Skin epidermis (tissue), 12 donors: Measurements from ENCODE around the gene KBTBD12.
"Not testable (repeated sequence)": the region's sequence is repeated elsewhere in the genome, so short reads cannot be mapped to it uniquely, and the experiment has no call there.

ENCODE experiments used
- H3K27ac ChIP-seq, 21 experiments: fragments of 200-600 bp; sonication (generic) in 11 of 21; one replicate each; pipeline ENCODE4 v1.5.0; 2020; ENCODE audit warnings: mild to moderate bottlenecking in 3 of 21, inconsistent platforms in 2 of 21, moderate library complexity in 2 of 21
- H3K4me3 ChIP-seq, 7 experiments: fragments of 200-600 bp; sonication (generic) in 2 of 7; one replicate each; pipeline ENCODE4 v1.5.0; 2020; ENCODE audit warnings: inconsistent platforms in 2 of 7, mild to moderate bottlenecking in 2 of 7, moderate library complexity in 1 of 7

KBTBD12 gene, protein sequence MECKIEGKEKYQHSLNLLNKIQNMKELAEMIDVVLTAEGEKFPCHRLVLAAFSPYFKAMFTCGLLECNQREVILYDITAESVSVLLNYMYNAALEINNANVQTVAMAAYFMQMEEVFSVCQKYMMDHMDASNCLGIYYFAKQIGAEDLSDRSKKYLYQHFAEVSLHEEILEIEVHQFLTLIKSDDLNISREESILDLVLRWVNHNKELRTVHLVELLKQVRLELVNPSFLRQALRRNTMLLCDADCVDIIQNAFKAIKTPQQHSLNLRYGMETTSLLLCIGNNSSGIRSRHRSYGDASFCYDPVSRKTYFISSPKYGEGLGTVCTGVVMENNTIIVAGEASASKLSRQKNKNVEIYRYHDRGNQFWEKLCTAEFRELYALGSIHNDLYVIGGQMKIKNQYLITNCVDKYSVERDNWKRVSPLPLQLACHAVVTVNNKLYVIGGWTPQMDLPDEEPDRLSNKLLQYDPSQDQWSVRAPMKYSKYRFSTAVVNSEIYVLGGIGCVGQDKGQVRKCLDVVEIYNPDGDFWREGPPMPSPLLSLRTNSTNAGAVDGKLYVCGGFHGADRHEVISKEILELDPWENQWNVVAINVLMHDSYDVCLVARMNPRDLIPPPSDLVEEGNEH

DNA sequence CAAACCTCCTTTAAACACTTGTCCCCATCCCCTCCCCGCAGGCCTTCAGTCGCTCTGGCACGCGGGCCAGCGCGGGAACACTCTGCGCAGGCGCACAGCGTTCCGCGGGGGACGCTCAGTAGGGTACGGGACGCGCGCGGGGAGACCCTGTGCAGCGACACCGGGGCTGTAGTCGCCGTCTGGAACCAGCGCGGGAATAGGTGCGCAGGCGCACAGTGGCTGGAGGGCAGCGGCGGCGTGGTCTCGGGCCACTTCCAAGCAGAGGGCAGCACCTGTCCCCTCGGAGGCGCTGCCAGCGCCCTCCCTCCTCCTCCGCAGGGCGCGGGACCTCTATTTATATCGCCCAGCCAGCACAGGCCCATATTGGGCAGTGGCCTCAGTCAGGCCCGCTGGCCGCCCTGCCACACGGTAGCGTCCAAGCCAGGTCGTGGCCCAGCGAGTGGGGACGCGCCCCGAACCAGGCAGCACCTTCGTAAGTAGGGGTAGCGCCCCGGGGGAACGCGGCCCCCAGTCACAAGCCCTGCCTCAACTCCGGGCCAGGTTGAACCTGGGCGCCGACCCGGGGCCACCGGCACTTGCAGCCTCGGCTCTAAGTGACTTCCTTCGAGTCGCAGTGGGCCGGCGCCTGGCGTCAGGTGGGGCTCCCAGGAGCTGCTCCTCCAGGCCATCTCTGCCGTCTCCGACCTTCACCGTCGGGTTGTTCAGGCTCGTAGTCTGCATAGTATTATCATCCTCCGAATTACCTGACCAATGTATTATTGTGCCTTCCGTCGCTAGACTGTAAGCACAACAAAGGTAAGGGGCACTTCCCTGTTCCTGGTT is at the start of gene KBTBD12:
KBTBD12 (plus strand) TSS at position 118 of the 822 bp plus-strand sequence. CDS start 7,830 bp downstream, outside the sequence.
- peak within 1 kb of the TSS in 6 of 7 experiments; percentile 11 to 48 (median 27) for H3K4me3 ChIP-seq
- peak within 1 kb of the TSS in 4 of 21 experiments; percentile 5 to 47 (median 25) for H3K27ac ChIP-seq

DNA sequence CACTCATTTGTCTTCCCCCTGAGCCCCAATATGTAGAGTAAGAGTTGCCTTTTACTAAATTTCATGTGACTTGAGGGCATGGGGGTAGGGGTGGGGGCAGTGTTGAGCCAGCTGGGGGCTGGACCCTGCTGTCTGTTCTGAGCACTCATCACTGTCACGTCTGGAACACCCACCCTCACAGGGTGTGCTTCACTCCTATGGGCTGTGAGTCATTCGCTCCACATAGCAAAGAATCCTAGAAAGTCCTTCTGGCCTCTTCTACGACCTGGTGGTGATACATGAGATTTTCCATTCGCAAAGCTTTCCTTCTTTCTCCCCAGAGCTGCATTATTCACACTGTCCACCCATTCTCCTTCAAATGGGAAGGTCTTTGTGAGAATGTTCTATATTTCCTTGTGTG is 49.1 kb upstream of the KBTBD12 start:
- Histone ChIP-seq H3K4me3 (no peak overlapping the region), H3K27ac (no peak overlapping the region)

DNA sequence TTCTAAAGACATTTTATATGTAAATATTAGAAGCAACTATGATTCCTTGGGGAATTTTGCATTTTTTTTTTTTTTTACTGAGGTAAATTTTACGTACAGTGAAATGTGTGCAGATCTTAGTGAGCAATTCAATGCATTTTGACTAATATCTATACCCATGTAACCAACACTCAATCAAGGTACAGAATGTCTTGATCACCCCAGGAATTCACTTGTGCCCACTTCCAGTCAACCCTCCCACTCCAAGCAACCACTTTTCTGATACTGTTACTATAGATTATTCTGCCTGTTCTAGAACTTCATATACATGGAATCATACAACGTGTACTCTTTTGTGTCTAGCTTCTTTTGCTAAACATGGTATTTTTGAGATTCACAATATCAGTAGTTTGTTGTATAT is 47.6 kb upstream of the KBTBD12 start:
- Histone ChIP-seq H3K27ac (no peak overlapping the region), H3K4me3 (no peak overlapping the region)

DNA sequence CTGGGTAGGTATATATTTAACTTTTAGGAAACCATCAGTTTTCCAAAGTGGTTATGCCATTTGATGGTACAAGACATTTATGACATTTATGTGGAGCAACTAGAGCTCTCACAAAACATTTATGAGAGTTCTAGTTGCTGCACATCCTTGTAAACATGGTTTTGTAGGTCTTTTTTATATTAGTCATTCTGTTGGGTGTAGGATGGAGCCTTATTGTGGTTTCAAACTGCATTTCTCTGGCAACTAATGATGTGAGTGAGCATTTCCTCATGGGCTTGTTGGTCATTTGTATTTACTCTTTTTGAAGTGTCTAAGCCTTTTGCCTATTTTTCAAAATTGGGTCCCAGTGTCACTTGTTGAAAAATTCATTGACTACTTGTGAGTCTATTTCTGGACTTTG is 47.0 kb upstream of the KBTBD12 start:
- Histone ChIP-seq H3K4me3 (no peak overlapping the region), H3K27ac (no peak overlapping the region)

DNA sequence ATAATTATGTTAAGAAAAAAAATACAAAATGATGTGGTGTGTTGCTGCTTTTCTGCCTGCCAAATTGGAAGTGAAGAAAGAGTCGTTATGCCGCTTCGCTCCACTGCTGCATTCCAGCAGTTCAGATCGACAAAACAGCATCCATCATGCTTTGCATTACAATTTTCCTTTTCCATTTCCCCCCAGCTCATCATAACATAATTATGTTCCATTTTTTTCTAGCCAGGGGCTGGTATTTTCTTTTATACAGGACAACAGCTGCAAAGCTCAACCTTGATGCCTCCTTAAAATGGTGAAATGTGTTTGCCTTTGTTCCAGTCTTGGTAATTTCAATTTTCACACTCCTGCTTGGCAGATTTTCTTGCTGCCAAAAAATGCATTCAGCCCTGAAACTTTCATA is 44.9 kb upstream of the KBTBD12 start:
- Histone ChIP-seq H3K27ac (no peak overlapping the region), H3K4me3 (no peak overlapping the region)

DNA sequence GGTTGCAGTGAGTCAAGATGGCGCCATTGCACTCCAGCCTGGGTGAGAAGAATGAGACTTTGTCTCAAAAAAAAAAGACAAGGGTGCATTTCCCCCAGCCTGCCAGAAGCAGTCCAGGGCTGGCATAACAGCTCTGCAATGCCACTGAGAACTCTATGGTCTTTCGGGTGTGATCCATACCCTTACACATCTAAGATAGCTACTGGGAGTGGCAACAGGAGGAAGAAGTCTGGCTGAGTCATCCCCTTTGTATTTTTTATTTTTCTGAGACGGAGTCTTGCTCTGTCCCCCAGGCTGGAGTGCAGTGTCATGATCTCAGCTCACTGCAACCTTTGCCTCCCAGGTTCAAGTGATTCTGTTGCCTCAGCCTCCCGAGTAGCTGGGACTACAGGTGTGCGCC is 40.9 kb upstream of the KBTBD12 start:
- H3K4me3 ChIP-seq, H3K27ac ChIP-seq: not testable (repeated sequence)

DNA sequence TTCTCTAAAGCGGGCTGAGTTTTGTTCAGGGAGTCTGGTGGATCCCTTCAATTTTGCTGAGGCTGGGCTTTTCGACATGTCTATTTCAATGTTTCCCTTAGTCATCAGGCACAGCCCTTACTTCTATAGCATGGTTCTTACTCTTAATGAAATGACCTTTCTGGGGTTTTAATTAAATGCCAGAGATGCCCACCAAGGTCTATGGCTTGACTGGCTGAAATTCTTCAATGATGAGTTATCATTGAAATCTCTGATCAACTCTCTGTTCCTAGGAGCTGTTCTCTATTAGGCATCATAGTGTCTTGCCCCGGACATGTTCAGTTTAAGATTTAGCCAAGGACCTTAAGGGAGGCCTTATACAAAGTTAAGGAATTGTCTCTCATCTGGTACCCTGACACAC is 33.4 kb upstream of the KBTBD12 start:
- Histone ChIP-seq H3K4me3 (no peak overlapping the region), H3K27ac (no peak overlapping the region)

DNA sequence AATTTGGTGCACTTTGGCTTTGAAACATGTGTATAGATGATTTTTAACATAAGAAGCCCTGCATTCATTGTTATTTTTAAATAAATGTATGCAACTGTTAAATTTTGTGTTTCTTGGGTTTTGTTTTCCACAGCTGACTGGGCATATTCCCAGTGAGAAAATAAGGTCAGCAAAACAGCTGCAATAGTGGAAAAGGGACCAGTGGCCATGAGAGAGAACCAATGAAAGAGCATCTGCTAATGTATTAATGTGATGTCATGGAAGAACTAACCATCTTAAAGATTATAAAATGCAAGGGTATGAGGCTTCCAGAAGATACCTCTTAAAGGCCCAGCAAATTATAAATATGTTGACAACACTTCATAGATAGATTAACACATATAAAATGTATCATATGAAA is 31.0 kb upstream of the KBTBD12 start:
- Histone ChIP-seq H3K27ac (no peak overlapping the region), H3K4me3 (no peak overlapping the region)

DNA sequence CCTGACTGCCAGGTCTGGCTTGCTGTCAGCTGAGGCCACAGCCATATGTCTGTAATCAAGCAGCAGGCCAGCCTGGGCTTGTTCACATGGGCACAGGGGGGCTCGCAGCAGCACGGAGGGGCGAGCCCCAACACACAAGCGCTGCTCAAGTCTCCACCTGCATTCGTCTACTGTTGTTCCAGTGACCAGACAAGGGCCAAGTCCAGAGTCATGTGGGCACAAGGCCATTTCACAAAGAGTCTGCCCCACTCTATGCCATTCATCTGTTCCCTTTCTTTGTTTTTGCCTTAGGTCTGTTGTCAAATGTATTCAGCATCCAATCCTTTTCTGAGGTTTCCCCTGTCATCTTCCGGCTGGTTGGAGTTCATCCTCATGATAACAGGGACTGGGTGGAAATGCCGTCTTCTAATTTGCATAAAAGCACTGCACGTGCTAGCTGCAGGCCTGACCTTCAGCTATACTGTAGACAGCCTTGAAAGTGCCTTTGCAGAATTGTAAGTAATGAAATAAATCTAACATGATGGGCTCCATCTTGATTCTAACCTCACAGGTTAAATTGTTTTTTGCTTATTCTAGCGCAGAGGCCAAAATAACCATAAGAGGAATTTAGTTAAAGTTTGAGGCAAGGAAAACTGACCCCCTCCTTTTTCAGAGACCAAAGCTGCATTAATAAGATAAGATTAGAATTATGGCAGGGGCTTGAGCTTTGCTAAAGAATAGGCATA is 28.6 kb upstream of the KBTBD12 start:
- no peak overlapping the region for H3K4me3 ChIP-seq
- no peak overlapping the region for H3K27ac ChIP-seq

DNA sequence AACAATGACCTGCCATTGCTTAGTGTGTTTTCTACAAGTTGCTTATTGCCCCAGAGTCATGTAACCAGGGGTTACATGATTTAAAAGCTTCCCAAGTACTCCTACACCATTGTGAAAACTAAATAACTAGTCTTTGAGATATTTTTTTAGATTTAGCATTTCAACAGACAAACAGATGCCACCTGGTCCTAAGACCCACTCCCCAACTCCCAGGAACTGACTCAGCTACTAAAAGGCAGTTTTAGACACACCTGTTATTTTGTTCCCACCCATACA is 28.1 kb upstream of the KBTBD12 start:
- no peak overlapping the region for H3K4me3 ChIP-seq
- H3K27ac ChIP-seq = no peak overlapping the region

DNA sequence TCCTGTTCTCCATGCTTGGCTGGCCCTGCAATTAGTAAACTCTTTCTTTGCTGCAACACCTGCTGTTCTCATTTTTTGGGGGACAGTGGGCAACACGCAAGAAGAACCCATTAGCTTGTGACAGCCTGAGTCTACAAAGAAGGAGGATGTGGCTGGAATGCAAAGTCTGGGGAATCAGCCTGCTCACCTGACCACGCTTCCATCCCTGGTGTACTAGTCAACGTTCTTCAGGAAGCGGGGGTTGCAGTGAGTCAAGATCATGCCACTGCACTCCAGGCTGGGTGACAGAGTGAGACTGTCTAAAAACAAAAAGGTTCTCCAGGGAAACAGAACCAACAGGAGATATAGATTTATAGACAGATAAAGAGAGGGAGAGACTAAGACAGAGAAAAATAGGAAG is 27.7 kb upstream of the KBTBD12 start:
- Histone ChIP-seq H3K4me3 (no peak overlapping the region), H3K27ac (no peak overlapping the region)

DNA sequence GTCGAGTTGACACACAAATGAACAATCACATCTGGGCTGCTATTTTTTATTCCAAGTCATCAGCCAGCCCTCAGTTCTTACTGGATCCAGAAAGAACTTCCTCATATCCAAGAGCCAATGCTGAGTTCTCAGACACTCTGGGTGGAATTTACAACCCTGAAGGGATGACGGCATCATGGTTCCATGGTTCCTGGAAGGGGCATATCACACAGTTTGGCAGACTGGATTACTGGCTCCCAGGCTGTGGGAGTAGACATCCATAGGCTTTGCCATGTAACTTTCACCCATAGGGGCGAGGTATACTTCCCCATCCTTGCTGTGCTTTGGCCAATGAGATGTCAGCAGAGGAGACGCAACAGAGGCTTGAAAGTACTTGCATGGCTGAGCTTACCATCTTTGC is 26.9 kb upstream of the KBTBD12 start:
- peak overlapping the region in 4 of 21 experiments; percentile 5 to 48 (median 18) for H3K27ac ChIP-seq
- no peak overlapping the region for H3K4me3 ChIP-seq

DNA sequence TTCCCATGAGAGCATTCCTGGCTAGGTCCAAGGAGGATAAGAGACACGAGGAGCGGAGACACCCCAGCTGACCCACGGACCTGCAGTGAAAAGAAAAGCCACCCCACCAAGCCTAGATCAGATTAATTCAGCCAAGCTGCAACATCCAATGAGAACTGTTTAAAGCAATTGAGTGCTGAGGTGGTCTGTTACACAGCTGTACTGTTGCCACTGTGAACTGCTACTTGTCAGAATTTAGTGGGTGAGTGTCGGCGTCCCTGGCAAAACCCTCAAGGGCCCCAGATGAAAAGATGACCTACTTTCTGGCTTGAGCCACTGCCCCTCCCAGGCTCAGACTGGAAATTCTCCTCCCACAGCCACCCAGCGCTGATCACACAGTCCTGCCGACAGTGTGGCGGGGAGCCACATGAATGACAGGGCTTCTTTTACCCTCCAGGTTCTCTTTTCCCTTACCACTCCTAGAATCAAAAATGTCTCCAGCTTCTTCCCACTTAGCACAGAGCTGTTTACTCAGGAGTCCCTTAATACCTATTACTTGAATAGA is 26.4 kb upstream of the KBTBD12 start:
- Histone ChIP-seq H3K4me3 (no peak overlapping the region), H3K27ac (peak overlapping the region in 5 of 21 experiments; percentile 5 to 68 (median 19))

DNA sequence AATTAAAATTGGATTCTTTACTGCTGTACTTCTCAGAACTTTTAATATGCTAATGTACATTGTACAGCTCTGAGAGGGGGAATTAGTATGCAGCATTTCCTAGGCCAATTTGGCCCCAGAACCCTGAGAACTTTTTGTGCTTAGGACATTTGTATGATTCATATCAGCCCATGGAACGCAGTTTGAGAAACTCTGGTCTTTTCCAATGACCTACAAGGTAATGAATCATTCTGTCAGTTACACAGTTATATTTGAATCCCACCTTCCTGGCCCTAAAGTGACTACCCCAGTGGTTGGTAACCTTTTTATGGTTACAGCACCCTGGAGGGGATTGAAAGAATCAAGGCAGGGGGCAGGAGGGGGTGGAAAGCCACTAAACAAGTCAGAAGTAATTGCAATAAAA is 25.6 kb upstream of the KBTBD12 start:
- Histone ChIP-seq H3K27ac (peak overlapping the region in 7 of 21 experiments; percentile 3 to 77 (median 27)), H3K4me3 (no peak overlapping the region)

DNA sequence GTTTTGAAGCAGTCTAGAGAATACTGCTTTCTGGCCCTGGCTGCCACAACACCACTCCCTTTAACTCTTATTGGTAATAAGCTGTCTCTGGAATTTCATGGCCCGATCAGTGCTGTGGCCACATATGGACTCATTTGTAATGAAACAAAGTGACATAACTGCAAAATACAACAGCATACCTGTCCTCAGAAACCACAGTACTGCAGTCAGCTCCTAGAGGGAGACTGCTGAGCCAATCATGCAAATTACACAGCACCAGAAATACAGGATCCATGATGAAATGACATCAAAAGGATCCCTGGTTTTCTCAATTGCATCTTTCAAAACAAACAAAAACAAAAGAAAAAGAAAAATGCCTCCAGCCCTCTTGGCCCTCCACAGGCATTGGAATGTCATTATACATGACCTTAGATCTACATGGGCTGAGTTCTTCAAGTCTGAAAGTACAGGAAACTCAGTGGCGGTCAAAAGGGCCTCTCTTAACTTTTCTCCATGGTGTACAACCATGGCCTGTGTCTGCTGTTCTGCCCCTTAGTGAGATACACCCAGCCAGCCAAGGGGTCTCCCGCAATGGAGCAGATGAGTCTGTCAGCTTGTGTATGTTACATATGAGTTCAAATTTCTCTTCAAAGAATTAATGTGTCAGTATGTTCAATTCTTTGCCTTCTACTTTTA is 24.9 kb upstream of the KBTBD12 start:
- H3K4me3 ChIP-seq = no peak overlapping the region

DNA sequence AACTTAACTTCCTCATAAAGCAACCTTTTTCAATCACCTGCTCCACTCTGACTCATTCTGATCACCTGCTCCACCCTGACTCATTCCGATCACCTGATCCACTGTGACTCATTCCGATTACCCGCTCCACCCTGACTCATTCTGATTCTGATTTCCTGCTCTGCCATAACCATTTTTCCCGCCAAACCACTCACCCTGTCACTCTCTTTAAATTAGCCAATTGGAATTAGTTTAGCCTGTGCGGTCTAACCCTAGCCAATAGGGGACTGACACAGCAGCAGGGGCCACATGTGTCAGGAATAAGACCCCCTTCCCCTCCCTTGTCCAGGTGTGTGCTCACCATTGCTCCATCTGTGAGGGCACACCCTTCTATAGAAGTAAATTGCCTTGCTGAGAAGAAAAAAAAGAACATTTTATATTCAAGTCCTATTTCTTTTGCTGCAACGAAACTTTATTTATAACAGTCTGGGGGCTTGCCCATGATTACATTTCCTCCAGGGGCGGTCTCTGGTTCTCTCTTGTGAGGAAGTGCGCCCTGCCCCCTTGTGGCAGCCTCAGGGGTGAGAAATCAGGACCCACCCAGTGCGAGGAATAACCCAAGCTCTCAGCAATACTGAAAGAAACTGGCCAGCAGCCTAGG is 24.3 kb upstream of the KBTBD12 start:
- not testable (repeated sequence) for H3K4me3 ChIP-seq
- H3K27ac ChIP-seq = peak overlapping the region in 6 of 21 experiments; percentile 34 to 77 (median 61)

More for the DNA sequence above, 24.9 kb upstream of the KBTBD12 start:
- H3K27ac ChIP-seq = peak overlapping the region in 10 of 21 experiments; percentile 26 to 77 (median 48)

DNA sequence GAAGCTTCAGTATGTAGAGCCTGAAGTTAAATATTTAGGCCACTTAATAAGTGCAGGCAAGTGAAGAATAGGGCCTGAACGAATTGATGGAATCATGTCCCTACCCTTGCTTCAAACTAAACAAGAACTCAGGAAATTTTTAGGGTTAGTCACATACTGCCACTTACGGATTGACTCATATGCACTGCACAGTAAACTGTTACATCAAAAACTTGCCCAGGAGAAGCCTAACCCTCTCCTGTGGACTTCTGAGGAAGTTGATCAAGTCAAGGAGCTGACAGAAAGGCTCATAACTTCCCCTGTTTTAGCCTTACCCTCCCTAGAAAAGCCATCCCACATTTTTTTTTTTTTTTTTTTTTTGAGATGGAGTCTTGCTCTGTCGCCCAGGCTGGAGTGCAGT is 20.6 kb upstream of the KBTBD12 start:
- Histone ChIP-seq H3K27ac (no peak overlapping the region), H3K4me3 (no peak overlapping the region)

DNA sequence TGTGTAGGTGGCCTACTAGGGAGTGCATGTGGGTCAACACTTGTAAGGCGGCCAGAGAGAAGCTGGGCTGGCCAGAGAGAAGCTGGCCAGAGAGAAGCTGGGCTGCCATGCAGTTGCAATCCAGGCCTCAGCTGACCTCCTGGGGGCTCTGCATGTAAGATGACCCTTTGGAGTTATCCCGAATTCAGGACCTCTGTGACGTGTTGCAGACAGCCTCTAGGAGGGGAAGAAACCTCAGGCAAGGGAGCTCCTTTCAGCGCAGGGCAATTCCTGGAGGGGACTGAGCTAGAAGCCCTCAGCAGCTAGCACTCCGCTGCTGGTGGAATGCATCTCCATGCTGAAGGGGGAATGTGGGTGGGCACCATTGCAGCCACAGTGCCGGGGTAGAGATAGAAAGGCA is 15.8 kb upstream of the KBTBD12 start:
- Histone ChIP-seq H3K4me3 (no peak overlapping the region), H3K27ac (no peak overlapping the region)

DNA sequence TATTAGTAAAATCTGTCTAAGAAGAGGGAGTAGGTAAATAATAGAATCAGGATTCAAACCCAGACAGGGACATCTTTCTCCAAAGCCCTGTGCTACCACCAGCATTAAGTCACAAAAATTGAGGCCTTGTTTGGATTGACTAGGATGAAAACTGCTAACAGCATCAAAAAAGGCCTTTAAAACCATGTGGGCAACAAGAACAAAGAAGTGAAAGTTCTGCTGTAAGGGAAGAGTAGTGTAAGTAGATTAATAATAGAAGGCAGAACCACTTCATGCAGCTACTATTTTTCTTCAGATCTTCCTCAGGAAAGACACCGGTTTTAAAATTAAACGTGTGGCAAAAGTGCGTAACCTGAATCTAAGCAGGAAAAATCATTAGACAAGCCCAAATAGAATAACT is 15.3 kb upstream of the KBTBD12 start:
- Histone ChIP-seq H3K4me3 (no peak overlapping the region), H3K27ac (no peak overlapping the region)
